HepG2 (cell line): ENCODE results near the gene PTGR1. TPM values are rescaled to one million over a fixed set of nuclear protein-coding genes. Genes with fewer than 3 reads are reported as not detected.

Source experiments
- ARNT2 ChIP-seq: sonication (generic); formaldehyde crosslinking; IDR thresholded peaks from 2 replicates; pipeline ENCODE4 v1.8.0; 2022; ENCODE audit warnings: mild to moderate bottlenecking, low read depth, missing genetic modification reagents, moderate library complexity
- CC2D1A ChIP-seq: sonication (generic); formaldehyde crosslinking; IDR thresholded peaks from 2 replicates; pipeline ENCODE4 v1.8.1; 2023; ENCODE audit warnings: mild to moderate bottlenecking, missing genetic modification reagents
- CENPT ChIP-seq: sonication (generic); formaldehyde crosslinking; IDR thresholded peaks from 2 replicates; pipeline ENCODE4 v1.8.0; 2022; ENCODE audit warnings: low read depth, mild to moderate bottlenecking, moderate library complexity, missing genetic modification reagents
- FOXA1 ChIP-seq, 2 experiments: fragments of 450-650 bp in 1 of 2; sonication (generic) in 1 of 2; formaldehyde crosslinking in 1 of 2; IDR thresholded peaks; 2 replicates each; pipeline versions ENCODE4 v1.4.0 to v1.6.1; 2016 to 2020; ENCODE audit warnings: missing genetic modification reagents in 1 of 2
- MYNN ChIP-seq: sonication (generic); formaldehyde crosslinking; IDR thresholded peaks from 2 replicates; pipeline ENCODE4 v1.4.0; 2020; ENCODE audit warnings: mild to moderate bottlenecking, low read depth, missing genetic modification reagents
- REPIN1 ChIP-seq: sonication (generic); formaldehyde crosslinking; IDR thresholded peaks from 2 replicates; pipeline ENCODE4 v1.8.0; 2022; ENCODE audit warnings: missing genetic modification reagents, low read depth, mild to moderate bottlenecking, borderline replicate concordance
- SIX4 ChIP-seq: sonication (generic); formaldehyde crosslinking; IDR thresholded peaks from 2 replicates; pipeline ENCODE4 v1.4.0; 2020; ENCODE audit warnings: missing genetic modification reagents
- SMARCC2 ChIP-seq: fragments of 450-650 bp; IDR thresholded peaks from 2 replicates; pipeline ENCODE4 v1.6.1; 2017; ENCODE audit warnings: antibody characterized with exemption, mild to moderate bottlenecking
- TEAD2 ChIP-seq: sonication (generic); formaldehyde crosslinking; IDR thresholded peaks from 2 replicates; pipeline ENCODE4 v1.9.0; 2021; ENCODE audit warnings: missing genetic modification reagents
- ZBTB7A ChIP-seq: sonication (generic); formaldehyde crosslinking; IDR thresholded peaks from 2 replicates; pipeline ENCODE4 v1.8.0; 2022; ENCODE audit warnings: mild to moderate bottlenecking, missing genetic modification reagents
- ZKSCAN8 ChIP-seq: IDR thresholded peaks from 2 replicates; pipeline ENCODE4 v1.6.1; 2016; ENCODE audit warnings: borderline replicate concordance, missing genetic modification reagents, missing compliant biosample characterization
- ZNF431 ChIP-seq: sonication (generic); formaldehyde crosslinking; IDR thresholded peaks from 2 replicates; pipeline ENCODE4 v1.9.0; 2022; ENCODE audit warnings: missing genetic modification reagents, low read depth, mild to moderate bottlenecking, borderline replicate concordance
- ZNF460 ChIP-seq: sonication (generic); formaldehyde crosslinking; IDR thresholded peaks from 2 replicates; pipeline ENCODE4 v1.5.1; 2020; ENCODE audit warnings: missing genetic modification reagents, mild to moderate bottlenecking, borderline replicate concordance
- ZNF652 ChIP-seq: IDR thresholded peaks from 2 replicates; pipeline ENCODE4 v1.6.1; 2016; ENCODE audit warnings: low read depth, borderline replicate concordance
- ZNF781 ChIP-seq: sonication (generic); formaldehyde crosslinking; IDR thresholded peaks from 2 replicates; pipeline ENCODE4 v1.5.1; 2020; ENCODE audit warnings: borderline replicate concordance, mild to moderate bottlenecking, missing genetic modification reagents; ENCODE audit errors: not compliant biosample characterization
- ZNF782 ChIP-seq: sonication (generic); formaldehyde crosslinking; IDR thresholded peaks from 2 replicates; pipeline ENCODE4 v1.4.0; 2020; ENCODE audit warnings: missing genetic modification reagents, mild to moderate bottlenecking, borderline replicate concordance
- ZNF792 ChIP-seq: IDR thresholded peaks from 2 replicates; pipeline ENCODE4 v1.6.1; 2016
- ZNF878 ChIP-seq: sonication (generic); formaldehyde crosslinking; IDR thresholded peaks from 2 replicates; pipeline ENCODE4 v1.8.1; 2023; ENCODE audit warnings: mild to moderate bottlenecking, missing genetic modification reagents, moderate library complexity
- polyA plus RNA-seq, 8 experiments: library from polyadenylated mRNA; depleted of rRNA in 3 of 8; stranded (reverse) in 7 of 8; unstranded in 1 of 8; fragments of >200 nt; fragmentation: Illumina TruSeq in 4 of 8; extraction: Trizol in 4 of 8; gene quantifications; 2 replicates each; pipeline versions ENCODE4 v1.2.1 to v1.2.3, GENCODE V29; 2011 to 2016; ENCODE audit warnings: low read depth in 4 of 8, missing spikeins in 1 of 8, mixed read lengths in 1 of 8; ENCODE audit not compliant: insufficient read depth in 1 of 8
- total RNA-seq, 5 experiments: library from RNA; depleted of rRNA; stranded (reverse); fragments of >200 nt; fragmentation: Illumina TruSeq; extraction: Trizol; gene quantifications; 2 replicates each; pipeline ENCODE4 v1.2.3, GENCODE V29; 2016; ENCODE audit warnings: low read depth in 1 of 5
- TF ChIP-seq, protein P1 (sequence below), 2 experiments: sonication (generic) in 1 of 2; formaldehyde crosslinking in 1 of 2; IDR thresholded peaks; 2 replicates each; pipeline versions ENCODE4 v1.4.0 to v1.6.1; 2016 to 2020; ENCODE audit warnings: borderline replicate concordance in 1 of 2, low read depth in 1 of 2, mild to moderate bottlenecking in 1 of 2, missing genetic modification reagents in 1 of 2
- TF ChIP-seq, protein P2 (sequence below): sonication (generic); formaldehyde crosslinking; IDR thresholded peaks from 2 replicates; pipeline ENCODE4 v1.4.0; 2020; ENCODE audit warnings: missing genetic modification reagents
- TF ChIP-seq, protein P3 (sequence below): IDR thresholded peaks from 2 replicates; pipeline ENCODE4 v1.6.1; 2016; ENCODE audit warnings: missing compliant biosample characterization, missing genetic modification reagents, borderline replicate concordance
- TF ChIP-seq, protein P4 (sequence below): sonication (generic); formaldehyde crosslinking; IDR thresholded peaks from 2 replicates; pipeline ENCODE4 v1.5.1; 2020; ENCODE audit warnings: missing genetic modification reagents, mild to moderate bottlenecking, borderline replicate concordance

PTGR1 gene
- total and polyA plus RNA-seq, 2 of the 13 experiments (the other 11 are each of a cell fraction or from before 2014, with no cell fraction given): 6.0 to 15.8 TPM

DNA sequence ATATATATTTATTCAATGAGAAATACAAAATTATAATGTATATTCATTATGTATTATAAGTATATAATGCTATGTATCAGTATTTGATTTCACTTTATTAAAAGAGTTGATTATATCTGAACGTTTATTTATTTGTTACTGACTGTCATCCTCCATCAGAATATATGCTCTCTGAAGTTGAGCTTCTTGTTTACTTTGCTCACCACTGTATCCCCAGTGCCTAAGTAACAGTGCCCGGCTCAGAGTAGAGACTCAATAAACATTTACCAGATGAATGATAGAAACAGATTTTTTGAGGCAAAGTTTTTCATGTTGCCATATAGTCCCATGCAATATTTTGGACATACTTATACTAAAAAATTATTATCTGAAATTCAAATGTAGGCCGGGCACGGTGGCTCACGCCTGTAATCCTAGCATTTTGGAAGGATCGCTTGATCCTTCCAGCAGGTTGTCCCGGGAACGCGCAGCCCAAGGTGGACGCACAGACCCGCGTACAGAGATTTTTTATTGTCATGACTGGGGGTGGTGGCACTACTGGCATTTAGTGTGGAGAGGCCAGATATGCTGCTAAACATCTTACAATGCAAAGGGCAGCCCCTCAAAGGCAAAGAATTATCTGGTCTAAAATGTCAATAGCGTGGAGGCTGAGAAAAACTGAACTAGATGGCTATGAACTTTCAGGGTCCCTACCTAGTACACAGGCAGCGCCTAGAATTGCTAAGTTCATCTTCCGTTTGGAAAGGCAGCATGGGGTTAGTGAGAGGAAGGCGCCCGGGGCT is 30.9 kb upstream of the PTGR1 start (continued):
- TF ChIP-seq, protein P1, sequence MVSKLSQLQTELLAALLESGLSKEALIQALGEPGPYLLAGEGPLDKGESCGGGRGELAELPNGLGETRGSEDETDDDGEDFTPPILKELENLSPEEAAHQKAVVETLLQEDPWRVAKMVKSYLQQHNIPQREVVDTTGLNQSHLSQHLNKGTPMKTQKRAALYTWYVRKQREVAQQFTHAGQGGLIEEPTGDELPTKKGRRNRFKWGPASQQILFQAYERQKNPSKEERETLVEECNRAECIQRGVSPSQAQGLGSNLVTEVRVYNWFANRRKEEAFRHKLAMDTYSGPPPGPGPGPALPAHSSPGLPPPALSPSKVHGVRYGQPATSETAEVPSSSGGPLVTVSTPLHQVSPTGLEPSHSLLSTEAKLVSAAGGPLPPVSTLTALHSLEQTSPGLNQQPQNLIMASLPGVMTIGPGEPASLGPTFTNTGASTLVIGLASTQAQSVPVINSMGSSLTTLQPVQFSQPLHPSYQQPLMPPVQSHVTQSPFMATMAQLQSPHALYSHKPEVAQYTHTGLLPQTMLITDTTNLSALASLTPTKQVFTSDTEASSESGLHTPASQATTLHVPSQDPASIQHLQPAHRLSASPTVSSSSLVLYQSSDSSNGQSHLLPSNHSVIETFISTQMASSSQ (IDR thresholded peaks at IDR 0.05; ENCODE audit: low read depth): no peak
- TF ChIP-seq, protein P1 (CRISPR knock-in tag; IDR thresholded peaks at IDR 0.05; ENCODE audit: borderline replicate concordance): no peak
- TF ChIP-seq, protein P2, sequence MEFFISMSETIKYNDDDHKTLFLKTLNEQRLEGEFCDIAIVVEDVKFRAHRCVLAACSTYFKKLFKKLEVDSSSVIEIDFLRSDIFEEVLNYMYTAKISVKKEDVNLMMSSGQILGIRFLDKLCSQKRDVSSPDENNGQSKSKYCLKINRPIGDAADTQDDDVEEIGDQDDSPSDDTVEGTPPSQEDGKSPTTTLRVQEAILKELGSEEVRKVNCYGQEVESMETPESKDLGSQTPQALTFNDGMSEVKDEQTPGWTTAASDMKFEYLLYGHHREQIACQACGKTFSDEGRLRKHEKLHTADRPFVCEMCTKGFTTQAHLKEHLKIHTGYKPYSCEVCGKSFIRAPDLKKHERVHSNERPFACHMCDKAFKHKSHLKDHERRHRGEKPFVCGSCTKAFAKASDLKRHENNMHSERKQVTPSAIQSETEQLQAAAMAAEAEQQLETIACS (CRISPR knock-in tag): no peak
- TF ChIP-seq, protein P3, sequence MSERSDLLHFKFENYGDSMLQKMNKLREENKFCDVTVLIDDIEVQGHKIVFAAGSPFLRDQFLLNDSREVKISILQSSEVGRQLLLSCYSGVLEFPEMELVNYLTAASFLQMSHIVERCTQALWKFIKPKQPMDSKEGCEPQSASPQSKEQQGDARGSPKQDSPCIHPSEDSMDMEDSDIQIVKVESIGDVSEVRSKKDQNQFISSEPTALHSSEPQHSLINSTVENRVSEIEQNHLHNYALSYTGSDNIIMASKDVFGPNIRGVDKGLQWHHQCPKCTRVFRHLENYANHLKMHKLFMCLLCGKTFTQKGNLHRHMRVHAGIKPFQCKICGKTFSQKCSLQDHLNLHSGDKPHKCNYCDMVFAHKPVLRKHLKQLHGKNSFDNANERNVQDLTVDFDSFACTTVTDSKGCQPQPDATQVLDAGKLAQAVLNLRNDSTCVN (CRISPR knock-in tag): no peak
- no peak for TF ChIP-seq ZNF652
- TF ChIP-seq TEAD2 (CRISPR knock-in tag): no peak
- TF ChIP-seq ZNF782 (CRISPR knock-in tag): no peak
- no peak for TF ChIP-seq ZNF792
- no peak for TF ChIP-seq SMARCC2
- no peak for TF ChIP-seq ZNF781 (CRISPR knock-in tag)
- 0 out of 2 replicates have a peak, but pooled peaks have one; percentile 2 for TF ChIP-seq MYNN
- no peak for TF ChIP-seq SIX4
- no peak for TF ChIP-seq ZBTB7A (CRISPR knock-in tag)
- TF ChIP-seq, protein P4, sequence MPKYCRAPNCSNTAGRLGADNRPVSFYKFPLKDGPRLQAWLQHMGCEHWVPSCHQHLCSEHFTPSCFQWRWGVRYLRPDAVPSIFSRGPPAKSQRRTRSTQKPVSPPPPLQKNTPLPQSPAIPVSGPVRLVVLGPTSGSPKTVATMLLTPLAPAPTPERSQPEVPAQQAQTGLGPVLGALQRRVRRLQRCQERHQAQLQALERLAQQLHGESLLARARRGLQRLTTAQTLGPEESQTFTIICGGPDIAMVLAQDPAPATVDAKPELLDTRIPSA: no peak
- TF ChIP-seq FOXA1 (IDR thresholded peaks at IDR 0.05): no peak
- peak; percentile 69 for TF ChIP-seq FOXA1 (CRISPR knock-in tag; IDR thresholded peaks at IDR 0.05)
- 0 out of 2 replicates have a peak, but pooled peaks have one; percentile 25 for TF ChIP-seq ZNF431 (CRISPR knock-in tag)
- 0 out of 2 replicates have a peak, but pooled peaks have one; percentile 43 for TF ChIP-seq ZNF878 (CRISPR knock-in tag)
- TF ChIP-seq ZNF460: no peak
- no peak for TF ChIP-seq CC2D1A (CRISPR knock-in tag)
- no peak for TF ChIP-seq ZKSCAN8 (CRISPR knock-in tag)
- TF ChIP-seq ARNT2 (CRISPR knock-in tag): no peak
- no peak for TF ChIP-seq REPIN1 (CRISPR knock-in tag)
- no peak for TF ChIP-seq CENPT (CRISPR knock-in tag)
